Lung (tissue), 12 donors: Measurements from ENCODE around the gene SLC35F1. TPM values are rescaled to one million over a fixed set of nuclear protein-coding genes. Genes with fewer than 3 reads are reported as not detected.

Source experiments
- ATAC-seq: fragments of 200-7000 bp; cut with Tn5 transposase; one replicate; pipeline ENCODE4 v1.9.1; 2020; ENCODE audit warnings: moderate number of reproducible peaks; ENCODE audit not compliant: insufficient read depth, low FRiP score
- DNase-seq, 3 donors: peaks; one replicate each; pipeline ENCODE4 v3.0.0-alpha.2; 2013 to 2017
- H3K27ac ChIP-seq, 2 donors: one replicate each; pipeline ENCODE4 v1.5.1; 2013; ENCODE audit warnings: mild to moderate bottlenecking in 2 of 2, moderate library complexity in 2 of 2, control low read depth in 1 of 2, inconsistent platforms in 1 of 2, low read depth in 1 of 2, low read length in 1 of 2
- H3K27me3 ChIP-seq, 3 donors: one replicate each; pipeline ENCODE4 v1.5.1; 2013; ENCODE audit warnings: low read length in 2 of 3; ENCODE audit not compliant: control insufficient read depth in 3 of 3, insufficient read depth in 3 of 3
- H3K36me3 ChIP-seq, 4 donors: one replicate each; pipeline ENCODE4 v1.5.1; 2013; ENCODE audit warnings: low read length in 4 of 4, mild to moderate bottlenecking in 1 of 4, moderate library complexity in 1 of 4; ENCODE audit not compliant: control insufficient read depth in 4 of 4, insufficient read depth in 4 of 4
- H3K4me1 ChIP-seq, 5 donors: one replicate each; pipeline ENCODE4 v1.5.1; 2013; ENCODE audit warnings: low read length in 5 of 5, mild to moderate bottlenecking in 2 of 5, moderate library complexity in 1 of 5; ENCODE audit not compliant: control insufficient read depth in 5 of 5, insufficient read depth in 5 of 5
- H3K4me3 ChIP-seq: one replicate; pipeline ENCODE4 v1.5.1; 2013; ENCODE audit warnings: mild to moderate bottlenecking, control low read depth, moderate library complexity
- H3K9ac ChIP-seq, 2 donors: one replicate each; pipeline ENCODE4 v1.5.1; 2013; ENCODE audit warnings: low read length in 2 of 2, control low read depth in 1 of 2; ENCODE audit not compliant: insufficient read depth in 1 of 2
- H3K9me3 ChIP-seq, 4 donors: one replicate each; pipeline ENCODE4 v1.5.1; 2013; ENCODE audit warnings: low read length in 3 of 4, mild to moderate bottlenecking in 1 of 4, moderate library complexity in 1 of 4; ENCODE audit not compliant: control insufficient read depth in 4 of 4, insufficient read depth in 3 of 4
- CTCF ChIP-seq: IDR thresholded peaks from 2 replicates; pipeline ENCODE4 v1.5.1; 2012; ENCODE audit warnings: mild to moderate bottlenecking; ENCODE audit errors: control extremely low read depth, extremely low read depth
- WGBS, 2 donors: extraction: QIAGEN DNeasy Blood & Tissue Kit; methylation state at CpG; one replicate each; pipeline ENCODE4 v1.1.7; 2013; 5-methylcytosine and 5-hydroxymethylcytosine counted together
- polyA plus RNA-seq, 2 donors: library from polyadenylated mRNA; stranded (reverse); fragments of 200-250 nt; gene quantifications; one replicate each; pipeline ENCODE4 v1.2.1, GENCODE V29; 2013
- total RNA-seq, 2 donors: library from RNA; depleted of rRNA in 1 of 2; stranded (reverse); fragments of >200 nt in 1 of 2; gene quantifications; one replicate each; pipeline ENCODE4 v1.2.1, GENCODE V29; 2014 to 2021
- donor health status: control.
- donor health status: control.
- donor health status: Bipolar disorder and iron deficiency.
- donor health status: healthy.
- donor health status: DM: yes; HTN: yes; CAD: no.

The SLC35F1 gene
- total and polyA plus RNA-seq, 4 donors: 0.04 to 5.7 (median 0.07) TPM

GRCh38 chr6:118207947-118208346 is 300.9 kb downstream of the SLC35F1 start:
- 96 to 97% methylated on average over 7 to 10 of the region's 10 CpGs for WGBS, 2 donors
- DNase-seq (no peak), ATAC-seq (no peak)
- H3K27ac ChIP-seq: no peak overlapping the region
- H3K9ac ChIP-seq: no peak overlapping the region
- H3K4me1 ChIP-seq: no peaks in the 10 kb centered on the region
- no peaks in the 10 kb centered on the region for H3K9me3 ChIP-seq
- no peaks in the 10 kb centered on the region for H3K27me3 ChIP-seq
- no peak overlapping the region for H3K4me3 ChIP-seq
- TF ChIP-seq CTCF: no peak
- no peaks in the 10 kb centered on the region for H3K36me3 ChIP-seq

GRCh38 chr6:118212451-118213173 is 305.5 kb downstream of the SLC35F1 start:
- DNase-seq (no peak), ATAC-seq (no peak)
- no peak for TF ChIP-seq CTCF
- 95 to 97% methylated on average over 4 of the region's 4 CpGs for WGBS, 2 donors
- Histone ChIP-seq H3K4me1 (no peaks in the 10 kb centered on the region), H3K9ac (no peak overlapping the region), H3K27me3 (no peaks in the 10 kb centered on the region), H3K4me3 (no peak overlapping the region), H3K9me3 (no peaks in the 10 kb centered on the region), H3K27ac (no peak overlapping the region), H3K36me3 (no peaks in the 10 kb centered on the region)

- ATAC-seq (no peak), DNase-seq (no peak)
- Histone ChIP-seq H3K9me3 (no peaks in the 10 kb centered on the region), H3K36me3 (no peaks in the 10 kb centered on the region), H3K27ac (no peak overlapping the region), H3K4me1 (peaks cover 0 to under 1% (median 0%) of the 10 kb centered on the region in 5 donors), H3K4me3 (no peak overlapping the region), H3K9ac (no peak overlapping the region), H3K27me3 (no peaks in the 10 kb centered on the region)
- 83 to 95% methylated on average over 5 of the region's 5 CpGs for WGBS, 2 donors
- TF ChIP-seq CTCF: no peak
Measured at GRCh38 chr6:118215269-118215668, 308.2 kb downstream of the SLC35F1 start.

- H3K27me3 ChIP-seq: no peaks in the 10 kb centered on the region
- H3K36me3 ChIP-seq: no peaks in the 10 kb centered on the region
- ATAC-seq: no peak
- TF ChIP-seq CTCF: no peak
- H3K4me3 ChIP-seq: no peak overlapping the region
- WGBS, 2 donors: 94 to 96% methylated on average over 2 of the region's 2 CpGs
- no peaks in the 10 kb centered on the region for H3K9me3 ChIP-seq
- H3K9ac ChIP-seq: no peak overlapping the region
- no peak overlapping the region for H3K27ac ChIP-seq
- no peak for DNase-seq
- peaks cover 0 to 4% (median 0%) of the 10 kb centered on the region in 5 donors for H3K4me1 ChIP-seq
Measured at GRCh38 chr6:118216751-118217150, 309.7 kb downstream of the SLC35F1 start.
